Measurements from ENCODE around the gene DDX56. TPM values are rescaled to one million over a fixed set of nuclear protein-coding genes. Genes with fewer than 3 reads are reported as not detected.

Gene DDX56
- total and polyA plus RNA-seq, 9 of the 15 experiments (the other 6 are each of a cell fraction or from before 2014, with no cell fraction given): 33.0 to 145 (median 102) TPM

DNA sequence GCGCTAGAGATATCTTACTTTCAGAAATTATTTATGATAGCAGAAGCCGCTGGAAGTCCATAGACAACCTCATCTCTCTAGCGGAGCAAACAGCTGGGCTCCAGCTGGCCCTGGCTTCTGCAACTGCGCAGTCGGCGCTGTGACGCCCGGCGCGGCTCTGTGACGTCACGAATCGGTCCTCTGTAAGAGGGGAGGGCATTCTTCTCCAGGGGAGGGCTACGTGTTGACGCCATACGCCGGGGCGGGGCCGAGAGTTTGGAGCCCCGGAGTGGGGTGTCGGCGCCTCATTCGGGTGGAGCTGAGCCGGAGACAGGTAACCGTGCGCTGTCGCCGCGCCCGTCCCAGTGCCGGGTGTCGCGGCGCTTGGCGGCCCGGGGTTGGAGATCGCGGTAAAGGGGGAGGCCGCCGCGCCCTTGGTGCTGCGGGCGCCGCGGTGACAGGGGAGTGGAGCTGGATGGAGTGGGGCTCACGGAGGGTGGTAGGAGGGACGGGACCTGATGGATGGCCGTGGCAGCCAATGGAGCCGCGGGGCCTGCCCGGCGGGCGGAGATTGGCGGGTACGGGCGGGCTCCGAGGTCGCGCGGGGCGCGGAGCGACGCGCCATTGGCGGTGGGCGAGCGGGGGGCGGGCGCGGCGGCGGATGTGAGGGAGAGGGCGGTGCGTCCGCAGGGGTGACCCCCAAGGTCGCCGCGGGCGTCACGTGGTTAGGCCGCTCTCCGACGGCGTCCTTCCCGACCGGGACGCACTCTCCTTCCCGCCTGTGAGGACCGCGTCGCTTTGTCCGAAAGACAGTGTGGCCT lies 32.8 kb upstream of the DDX56 start, which contains the start of gene OGDH (continued):
- TF ChIP-seq FOXJ2 (tag; IDR thresholded peaks at IDR 0.05): peak; percentile 74
- TF ChIP-seq, protein P1, sequence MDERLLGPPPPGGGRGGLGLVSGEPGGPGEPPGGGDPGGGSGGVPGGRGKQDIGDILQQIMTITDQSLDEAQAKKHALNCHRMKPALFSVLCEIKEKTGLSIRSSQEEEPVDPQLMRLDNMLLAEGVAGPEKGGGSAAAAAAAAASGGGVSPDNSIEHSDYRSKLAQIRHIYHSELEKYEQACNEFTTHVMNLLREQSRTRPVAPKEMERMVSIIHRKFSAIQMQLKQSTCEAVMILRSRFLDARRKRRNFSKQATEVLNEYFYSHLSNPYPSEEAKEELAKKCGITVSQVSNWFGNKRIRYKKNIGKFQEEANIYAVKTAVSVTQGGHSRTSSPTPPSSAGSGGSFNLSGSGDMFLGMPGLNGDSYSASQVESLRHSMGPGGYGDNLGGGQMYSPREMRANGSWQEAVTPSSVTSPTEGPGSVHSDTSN (CRISPR knock-in tag; IDR thresholded peaks at IDR 0.05; ENCODE audit: low read depth): peak; percentile 92
- TF ChIP-seq, protein P1 (tag; conservative IDR thresholded peaks at IDR 0.05; ENCODE audit: low read depth): peak; percentile 93
- TF ChIP-seq TFAM (CRISPR knock-in tag; conservative IDR thresholded peaks at IDR 0.05): no peak
- TF ChIP-seq SFPQ (IDR thresholded peaks at IDR 0.05; ENCODE audit: low read depth, low read length): no peak
- no peak for TF ChIP-seq DIDO1 (tag; IDR thresholded peaks at IDR 0.05; ENCODE audit: low read depth)
- TF ChIP-seq ZNF76 (CRISPR knock-in tag; IDR thresholded peaks at IDR 0.05; ENCODE audit: borderline replicate concordance): no peak
- peak; percentile 69; the same call in 1 of the 2 replicates for TF ChIP-seq JUN (IDR thresholded peaks at IDR 0.05; ENCODE audit: borderline replicate concordance, low read depth, low read length)
- no peak for TF ChIP-seq JUN (CRISPR knock-in tag; IDR thresholded peaks at IDR 0.05; ENCODE audit: borderline replicate concordance)
- TF ChIP-seq SMARCC2 (IDR thresholded peaks at IDR 0.05; ENCODE audit: low read depth): no peak
- TF ChIP-seq ZKSCAN1 (IDR thresholded peaks at IDR 0.05; ENCODE audit: low read depth, low read length): no peak
- peak; percentile 83 for TF ChIP-seq RBBP5 (IDR thresholded peaks at IDR 0.05; ENCODE audit: borderline replicate concordance, insufficient read depth, low read length, poor library complexity, severe bottlenecking)
- TF ChIP-seq, protein P2, sequence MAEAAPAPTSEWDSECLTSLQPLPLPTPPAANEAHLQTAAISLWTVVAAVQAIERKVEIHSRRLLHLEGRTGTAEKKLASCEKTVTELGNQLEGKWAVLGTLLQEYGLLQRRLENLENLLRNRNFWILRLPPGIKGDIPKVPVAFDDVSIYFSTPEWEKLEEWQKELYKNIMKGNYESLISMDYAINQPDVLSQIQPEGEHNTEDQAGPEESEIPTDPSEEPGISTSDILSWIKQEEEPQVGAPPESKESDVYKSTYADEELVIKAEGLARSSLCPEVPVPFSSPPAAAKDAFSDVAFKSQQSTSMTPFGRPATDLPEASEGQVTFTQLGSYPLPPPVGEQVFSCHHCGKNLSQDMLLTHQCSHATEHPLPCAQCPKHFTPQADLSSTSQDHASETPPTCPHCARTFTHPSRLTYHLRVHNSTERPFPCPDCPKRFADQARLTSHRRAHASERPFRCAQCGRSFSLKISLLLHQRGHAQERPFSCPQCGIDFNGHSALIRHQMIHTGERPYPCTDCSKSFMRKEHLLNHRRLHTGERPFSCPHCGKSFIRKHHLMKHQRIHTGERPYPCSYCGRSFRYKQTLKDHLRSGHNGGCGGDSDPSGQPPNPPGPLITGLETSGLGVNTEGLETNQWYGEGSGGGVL (CRISPR knock-in tag; IDR thresholded peaks at IDR 0.05): no peak
- TF ChIP-seq ZNF408 (CRISPR knock-in tag; IDR thresholded peaks at IDR 0.05; ENCODE audit: low read depth): no peak
- TF ChIP-seq BRF2 (IDR thresholded peaks at IDR 0.05; ENCODE audit: borderline replicate concordance, insufficient read depth, insufficient read length): no peak
- TF ChIP-seq KAT2B (IDR thresholded peaks at IDR 0.05; ENCODE audit: low read depth, low read length): no peak
- 0 out of 2 replicates have a peak, but pooled peaks have one; percentile 28 for TF ChIP-seq XRCC5 (IDR thresholded peaks at IDR 0.05; ENCODE audit: low read depth, low read length)
- no peak for TF ChIP-seq HDGF (IDR thresholded peaks at IDR 0.05)
- no peak for TF ChIP-seq ZNF140 (CRISPR knock-in tag; IDR thresholded peaks at IDR 0.05)
